SK-N-SH (cell line): ENCODE data around the gene CFHR2. TPM values are rescaled to one million over a fixed set of nuclear protein-coding genes. Genes with fewer than 3 reads are reported as not detected.

Source experiments
- CTCF ChIA-PET: fragments of 300-600, 350-600 bp; formaldehyde crosslinking; extraction: SDS; loops from one replicate; lab custom pipeline; 2021; lab: Yijun Ruan, JAX
- POLR2A ChIA-PET: fragments of 350-600 bp; sonication (Branson Sonifier 250); formaldehyde crosslinking; extraction: SDS; loops from one replicate; lab custom pipeline; 2020; ENCODE audit warnings: antibody characterized with exemption, inconsistent platforms; lab: Yijun Ruan, JAX
- DNase-seq: peaks from one replicate; pipeline ENCODE4 v3.0.0; 2012
- H2AFZ ChIP-seq: fragments of 200-600 bp; sonication (generic); 2 replicates; pipeline ENCODE4 v1.8.1; 2016; ENCODE audit warnings: antibody characterized with exemption, mild to moderate bottlenecking, low read depth
- H3F3A ChIP-seq: fragments of 200-600 bp; sonication (generic); replicated peaks from 2 replicates; pipeline ENCODE3; 2016; ENCODE audit warnings: antibody characterized with exemption, mild to moderate bottlenecking; ENCODE audit not compliant: insufficient read depth
- H3K27ac ChIP-seq, 2 experiments: fragments of 200-500 bp in 1 of 2; fragments of 200-600 bp in 1 of 2; sonication (Bioruptor generic) in 1 of 2; sonication (generic), shearing (Covaris generic) in 1 of 2; 2 replicates each; pipeline versions ENCODE4 v1.5.1 to v1.6.1; 2014 to 2016; ENCODE audit warnings: low read depth in 2 of 2, inconsistent platforms in 1 of 2, low read length in 1 of 2, mild to moderate bottlenecking in 1 of 2, mixed read lengths in 1 of 2
- H3K27me3 ChIP-seq: fragments of 200-600 bp; sonication (generic), shearing (Covaris generic); 2 replicates; pipeline ENCODE4 v1.6.1; 2016; ENCODE audit warnings: mixed run types; ENCODE audit not compliant: insufficient read depth
- H3K36me3 ChIP-seq, 2 experiments: fragments of 200-500 bp in 1 of 2; fragments of 200-600 bp in 1 of 2; sonication (Bioruptor generic) in 1 of 2; sonication (generic) in 1 of 2; replicated peaks in 1 of 2; 2 replicates each; pipeline versions ENCODE3 to v1.5.1; 2014 to 2016; ENCODE audit warnings: low read length in 1 of 2, mild to moderate bottlenecking in 1 of 2; ENCODE audit not compliant: insufficient read depth in 2 of 2, control insufficient read depth in 1 of 2
- H3K4me1 ChIP-seq, 2 experiments: fragments of 200-500 bp in 1 of 2; fragments of 200-600 bp in 1 of 2; sonication (Bioruptor generic) in 1 of 2; sonication (generic), shearing (Covaris generic) in 1 of 2; 2 replicates each; pipeline versions ENCODE4 v1.5.1 to v1.6.1; 2014 to 2016; ENCODE audit warnings: low read depth in 1 of 2, low read length in 1 of 2, mixed run types in 1 of 2; ENCODE audit not compliant: insufficient read depth in 2 of 2, control insufficient read depth in 1 of 2
- H3K4me2 ChIP-seq: fragments of 200-600 bp; sonication (generic), shearing (Covaris generic); 2 replicates; pipeline ENCODE4 v1.6.1; 2017; ENCODE audit warnings: mixed run types
- H3K4me3 ChIP-seq, 2 experiments: fragments of 200-500 bp in 1 of 2; fragments of 200-600 bp in 1 of 2; sonication (Bioruptor generic) in 1 of 2; sonication (generic), shearing (Covaris generic) in 1 of 2; 2 replicates each; pipeline versions ENCODE4 v1.5.1 to v1.8.1; 2014 to 2016; ENCODE audit warnings: low read depth in 2 of 2, inconsistent platforms in 1 of 2, low read length in 1 of 2, mild to moderate bottlenecking in 1 of 2, mixed read lengths in 1 of 2, moderate library complexity in 1 of 2
- H3K79me2 ChIP-seq: fragments of 200-600 bp; sonication (generic); 2 replicates; pipeline ENCODE4 v1.8.1; 2017; ENCODE audit warnings: mild to moderate bottlenecking; ENCODE audit not compliant: insufficient read depth
- H3K9ac ChIP-seq: fragments of 200-600 bp; sonication (generic); 2 replicates; pipeline ENCODE4 v1.6.1; 2017; ENCODE audit warnings: mixed run types
- H3K9me2 ChIP-seq: fragments of 200-600 bp; sonication (generic); 2 replicates; pipeline ENCODE4 v1.6.1; 2017; ENCODE audit warnings: mixed run types
- H3K9me3 ChIP-seq: fragments of 200-600 bp; sonication (generic); 2 replicates; pipeline ENCODE4 v1.6.1; 2017; ENCODE audit warnings: mixed run types, mild to moderate bottlenecking, moderate library complexity
- H4K20me1 ChIP-seq: fragments of 200-600 bp; sonication (generic); 2 replicates; pipeline ENCODE4 v1.6.1; 2017; ENCODE audit warnings: mild to moderate bottlenecking, mixed run types; ENCODE audit not compliant: insufficient read depth
- CHD2 ChIP-seq: fragments of 150-350 bp; IDR thresholded peaks from 2 replicates; pipeline ENCODE4 v1.6.1; 2018; ENCODE audit warnings: low read length; ENCODE audit not compliant: partially characterized antibody
- CTCF ChIP-seq: fragments of 200-600 bp; sonication (generic); IDR thresholded peaks from 2 replicates; pipeline ENCODE4 v1.6.1; 2017; ENCODE audit warnings: antibody characterized with exemption, mild to moderate bottlenecking, moderate library complexity
- ELF1 ChIP-seq: IDR thresholded peaks from 2 replicates; pipeline ENCODE4 v1.4.0; 2012
- EZH2phosphoT487 ChIP-seq: fragments of 200-600 bp; sonication (generic); IDR thresholded peaks from 2 replicates; pipeline ENCODE4 v1.6.1; 2017; ENCODE audit warnings: low read depth, mixed run types, mild to moderate bottlenecking, antibody characterized with exemption, moderate library complexity, borderline replicate concordance
- GABPA ChIP-seq: IDR thresholded peaks from 2 replicates; pipeline ENCODE4 v1.4.0; 2012; ENCODE audit warnings: low read depth, mild to moderate bottlenecking
- JUND ChIP-seq: IDR thresholded peaks from 2 replicates; pipeline ENCODE4 v1.4.0; 2012
- MEF2A ChIP-seq: IDR thresholded peaks from 2 replicates; pipeline ENCODE4 v1.4.0; 2012; ENCODE audit warnings: low read depth, borderline replicate concordance
- MXI1 ChIP-seq: IDR thresholded peaks from 2 replicates; pipeline ENCODE4 v1.6.1; 2012; ENCODE audit warnings: mild to moderate bottlenecking, low read depth, low read length, improper control_type of control experiment
- PBX3 ChIP-seq: IDR thresholded peaks from 2 replicates; pipeline ENCODE4; 2012
- POLR2AphosphoS5 ChIP-seq: IDR thresholded peaks from 2 replicates; pipeline ENCODE4 v1.6.1; 2012; ENCODE audit warnings: low read depth, low read length
- RAD21 ChIP-seq: IDR thresholded peaks from 2 replicates; pipeline ENCODE4 v1.6.1; 2012; ENCODE audit warnings: mild to moderate bottlenecking, low read length
- RCOR1 ChIP-seq: fragments of 150-350 bp; IDR thresholded peaks from 2 replicates; pipeline ENCODE4 v1.6.1; 2017; ENCODE audit warnings: antibody characterized with exemption, low read length
- RXRA ChIP-seq: IDR thresholded peaks from 2 replicates; pipeline ENCODE4 v1.4.0; 2012; ENCODE audit warnings: low read depth, mild to moderate bottlenecking, borderline replicate concordance
- SIN3A ChIP-seq: IDR thresholded peaks from 2 replicates; pipeline ENCODE4 v1.6.1; 2012; ENCODE audit warnings: low read depth, mild to moderate bottlenecking, low read length, moderate library complexity, borderline replicate concordance
- TCF12 ChIP-seq: IDR thresholded peaks from 2 replicates; pipeline ENCODE4 v1.4.0; 2012
- TEAD4 ChIP-seq: IDR thresholded peaks from 2 replicates; pipeline ENCODE4 v1.4.0; 2012; ENCODE audit warnings: mild to moderate bottlenecking, borderline replicate concordance; ENCODE audit not compliant: insufficient read depth
- USF1 ChIP-seq: IDR thresholded peaks from 2 replicates; pipeline ENCODE4 v1.4.0; 2012; ENCODE audit warnings: low read depth, borderline replicate concordance
- YY1 ChIP-seq: IDR thresholded peaks from 2 replicates; pipeline ENCODE4 v1.4.0; 2012; ENCODE audit warnings: low read depth, mild to moderate bottlenecking
- ZBTB33 ChIP-seq: IDR thresholded peaks from 2 replicates; pipeline ENCODE4 v1.4.0; 2012; ENCODE audit warnings: low read depth, borderline replicate concordance
- WGBS: methylation state at CpG from one replicate; pipeline ENCODE4 v1.1.6; 2017; ENCODE audit warnings: low lambda C conversion rate; 5-methylcytosine and 5-hydroxymethylcytosine counted together
- polyA plus RNA-seq, 3 experiments: library from polyadenylated mRNA; depleted of rRNA; stranded (reverse); fragments of >200 nt; gene quantifications; 2 replicates each; pipeline ENCODE4 v1.2.3, GENCODE V29; 2012
- TF ChIP-seq, protein P1 (sequence below): IDR thresholded peaks from 2 replicates; pipeline ENCODE4 v1.6.1; 2012; ENCODE audit warnings: mild to moderate bottlenecking, low read depth, low read length, moderate library complexity

The CFHR2 gene
- polyA plus RNA-seq, 1 of the 3 experiments (the other 2 are of a cell fraction) = not detected

- Histone ChIP-seq H3K4me3 (no peak within 1 kb of the TSS), H4K20me1 (no peaks in the 10 kb centered on the region), H3K9me3 (no peaks in the 10 kb centered on the region), H3K9me2 (no peaks in the 10 kb centered on the region), H3K36me3 (no peaks in the 10 kb centered on the region), H3K9ac (no peak within 1 kb of the TSS), H3K27ac (no peak within 1 kb of the TSS), H3K4me1 (no peaks in the 10 kb centered on the region; a peak in 1 of 4 replicates), H3K4me2 (0 out of 2 replicates have a peak within 1 kb of the TSS, but pooled peaks have one; percentile 11), H3F3A (no peaks in the 10 kb centered on the region)
- DNase-seq = no peak
- WGBS = 42% methylated on average over 5 of the region's 5 CpGs
- POLR2A ChIA-PET = no interaction called here
- CTCF ChIA-PET = no interaction called here
- TF ChIP-seq GABPA (no peak), ZBTB33 (no peak), MEF2A (no peak), POLR2AphosphoS5 (no peak), YY1 (no peak), MXI1 (no peak), EZH2phosphoT487 (no peak), SIN3A (no peak), TCF12 (no peak), RAD21 (no peak), TEAD4 (no peak), CHD2 (no peak), PBX3 (no peak), RCOR1 (no peak), JUND (no peak), USF1 (no peak), RXRA (no peak), ELF1 (no peak), CTCF (no peak)
- TF ChIP-seq, protein P1, sequence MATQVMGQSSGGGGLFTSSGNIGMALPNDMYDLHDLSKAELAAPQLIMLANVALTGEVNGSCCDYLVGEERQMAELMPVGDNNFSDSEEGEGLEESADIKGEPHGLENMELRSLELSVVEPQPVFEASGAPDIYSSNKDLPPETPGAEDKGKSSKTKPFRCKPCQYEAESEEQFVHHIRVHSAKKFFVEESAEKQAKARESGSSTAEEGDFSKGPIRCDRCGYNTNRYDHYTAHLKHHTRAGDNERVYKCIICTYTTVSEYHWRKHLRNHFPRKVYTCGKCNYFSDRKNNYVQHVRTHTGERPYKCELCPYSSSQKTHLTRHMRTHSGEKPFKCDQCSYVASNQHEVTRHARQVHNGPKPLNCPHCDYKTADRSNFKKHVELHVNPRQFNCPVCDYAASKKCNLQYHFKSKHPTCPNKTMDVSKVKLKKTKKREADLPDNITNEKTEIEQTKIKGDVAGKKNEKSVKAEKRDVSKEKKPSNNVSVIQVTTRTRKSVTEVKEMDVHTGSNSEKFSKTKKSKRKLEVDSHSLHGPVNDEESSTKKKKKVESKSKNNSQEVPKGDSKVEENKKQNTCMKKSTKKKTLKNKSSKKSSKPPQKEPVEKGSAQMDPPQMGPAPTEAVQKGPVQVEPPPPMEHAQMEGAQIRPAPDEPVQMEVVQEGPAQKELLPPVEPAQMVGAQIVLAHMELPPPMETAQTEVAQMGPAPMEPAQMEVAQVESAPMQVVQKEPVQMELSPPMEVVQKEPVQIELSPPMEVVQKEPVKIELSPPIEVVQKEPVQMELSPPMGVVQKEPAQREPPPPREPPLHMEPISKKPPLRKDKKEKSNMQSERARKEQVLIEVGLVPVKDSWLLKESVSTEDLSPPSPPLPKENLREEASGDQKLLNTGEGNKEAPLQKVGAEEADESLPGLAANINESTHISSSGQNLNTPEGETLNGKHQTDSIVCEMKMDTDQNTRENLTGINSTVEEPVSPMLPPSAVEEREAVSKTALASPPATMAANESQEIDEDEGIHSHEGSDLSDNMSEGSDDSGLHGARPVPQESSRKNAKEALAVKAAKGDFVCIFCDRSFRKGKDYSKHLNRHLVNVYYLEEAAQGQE = no peak
- TF ChIP-seq, all 33 proteins: peak for 0
- no peaks in the 10 kb centered on the region for H3K27me3 ChIP-seq
- no peaks in the 10 kb centered on the region for H3K79me2 ChIP-seq
- H2AFZ ChIP-seq = peak within 1 kb of the TSS; percentile 81
These were observed 33.7 kb downstream of the CFHR2 start, which contains the start of gene CFHR5 for GRCh38 chr1:196977278-196977677. CFHR5 (plus strand) TSS chr1:196977556; CDS start chr1:196977665, 109 bp downstream.
